HG03025 (cell line): ENCODE data around the gene ACAT1.
"Not testable (repeated sequence)": the region's sequence is repeated elsewhere in the genome, so short reads cannot be mapped to it uniquely, and the experiment has no call there.

Experiments used
- ATAC-seq: cut with Tn5 transposase; IDR thresholded peaks from one replicate; pipeline ENCODE4 v1.9.1; 2021; ENCODE audit warnings: mild to moderate bottlenecking, moderate library complexity; ENCODE audit not compliant: unreplicated experiment, low FRiP score

ACAT1 gene

GRCh38 chr11:108142304-108142703 lies 20.9 kb downstream of the ACAT1 start:
- ATAC-seq = no peak

- no peak for ATAC-seq
These were observed 23.2 kb downstream of the ACAT1 start for GRCh38 chr11:108144615-108145014.

DNA sequence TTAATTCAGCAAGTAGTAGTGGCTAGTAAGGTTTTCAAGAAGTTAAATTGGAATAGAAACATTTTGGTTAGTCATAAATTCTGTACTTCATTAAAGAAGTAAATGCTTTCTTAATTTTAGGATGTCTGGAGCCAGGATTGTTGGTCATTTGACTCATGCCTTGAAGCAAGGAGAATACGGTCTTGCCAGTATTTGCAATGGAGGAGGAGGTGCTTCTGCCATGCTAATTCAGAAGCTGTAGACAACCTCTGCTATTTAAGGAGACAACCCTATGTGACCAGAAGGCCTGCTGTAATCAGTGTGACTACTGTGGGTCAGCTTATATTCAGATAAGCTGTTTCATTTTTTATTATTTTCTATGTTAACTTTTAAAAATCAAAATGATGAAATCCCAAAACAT lies 25.8 kb downstream of the ACAT1 start:
- ATAC-seq = no peak

DNA sequence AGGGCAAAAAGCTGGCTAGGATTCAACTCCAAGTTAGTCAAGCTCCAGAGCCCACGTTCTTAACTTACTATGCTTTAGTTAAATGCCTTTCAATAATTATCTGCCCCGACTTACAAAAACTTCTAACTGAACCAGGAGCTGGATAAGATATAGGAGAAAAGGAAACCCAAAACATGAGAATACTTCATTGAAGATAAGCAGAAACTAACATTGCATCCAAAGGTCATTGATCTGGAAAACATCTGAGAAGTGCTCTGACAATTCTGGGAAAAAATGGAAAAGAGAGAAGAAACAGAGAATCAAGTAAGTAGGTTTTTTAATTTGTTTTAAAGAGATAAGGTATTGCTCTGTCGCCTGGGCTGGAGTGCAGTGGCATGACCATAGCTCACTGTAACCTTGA lies 27.2 kb downstream of the ACAT1 start:
- ATAC-seq = no peak

DNA sequence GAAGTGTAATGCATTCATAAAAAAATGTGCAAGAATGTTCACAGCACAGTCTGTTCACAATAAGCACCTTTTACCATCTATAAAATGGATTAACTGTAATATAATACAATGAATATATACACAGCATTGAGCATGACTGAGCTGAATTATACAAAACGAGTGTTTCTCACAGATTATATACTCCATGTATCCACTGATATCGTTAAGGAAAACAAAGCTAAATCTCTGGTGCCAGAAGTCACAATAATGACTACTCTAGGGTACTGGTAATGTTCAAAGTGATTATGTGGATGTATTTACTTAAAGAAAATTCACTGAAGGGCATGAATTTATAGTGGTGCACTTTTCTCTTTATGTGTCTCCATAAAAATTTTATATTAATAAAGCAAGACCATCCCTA lies 33.2 kb downstream of the ACAT1 start:
- no peak for ATAC-seq

DNA sequence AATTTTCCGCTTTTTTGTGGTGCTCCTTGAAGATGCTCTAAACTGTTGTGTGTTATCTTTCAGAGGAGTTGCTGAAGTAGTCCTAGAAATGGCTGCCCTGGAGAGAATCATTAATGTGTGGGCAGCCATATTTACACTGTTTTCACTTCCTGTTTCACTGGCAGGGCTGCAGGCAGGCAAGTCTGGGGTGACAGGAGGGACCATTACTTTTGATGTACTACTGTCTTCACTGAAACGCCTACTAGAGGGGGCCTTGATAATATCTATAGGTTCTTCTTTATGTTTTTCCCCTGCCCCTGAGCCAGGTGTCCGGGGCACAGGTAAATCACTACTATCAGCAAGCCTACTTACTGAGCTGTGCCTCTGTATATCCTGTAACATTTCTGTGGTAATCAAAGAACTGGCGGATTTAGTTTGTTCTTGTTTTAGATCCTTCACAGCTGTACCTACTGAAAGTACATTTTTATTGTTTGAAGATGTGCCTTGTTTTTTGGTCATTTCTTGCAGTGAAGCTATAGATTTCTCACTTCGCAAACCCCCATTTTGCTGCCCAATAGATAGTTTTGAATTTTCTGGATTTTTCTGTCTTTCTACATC lies 39.7 kb downstream of the ACAT1 start:
- peak; percentile 96 for ATAC-seq

GRCh38 chr11:108162878-108163277 lies 41.5 kb downstream of the ACAT1 start:
- not testable (repeated sequence) for ATAC-seq

DNA sequence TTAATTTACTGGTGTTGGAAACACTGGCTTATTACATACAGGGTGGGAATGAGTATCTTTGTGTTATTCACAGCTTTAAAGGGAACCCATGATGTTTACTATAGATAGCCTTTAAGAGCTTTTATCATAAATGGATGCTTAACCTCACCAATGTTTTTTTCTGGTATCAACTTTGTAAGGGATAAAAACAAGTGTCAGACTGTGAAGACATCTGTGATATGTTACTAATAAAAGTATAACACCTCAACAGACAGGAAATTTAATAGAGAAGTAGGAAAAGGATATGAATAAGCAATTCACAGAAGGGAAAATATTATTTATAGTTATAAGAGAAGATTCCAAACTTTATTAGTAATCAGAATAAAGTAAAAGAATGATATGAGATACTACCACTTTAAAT lies 46.3 kb downstream of the ACAT1 start:
- ATAC-seq = no peak

DNA sequence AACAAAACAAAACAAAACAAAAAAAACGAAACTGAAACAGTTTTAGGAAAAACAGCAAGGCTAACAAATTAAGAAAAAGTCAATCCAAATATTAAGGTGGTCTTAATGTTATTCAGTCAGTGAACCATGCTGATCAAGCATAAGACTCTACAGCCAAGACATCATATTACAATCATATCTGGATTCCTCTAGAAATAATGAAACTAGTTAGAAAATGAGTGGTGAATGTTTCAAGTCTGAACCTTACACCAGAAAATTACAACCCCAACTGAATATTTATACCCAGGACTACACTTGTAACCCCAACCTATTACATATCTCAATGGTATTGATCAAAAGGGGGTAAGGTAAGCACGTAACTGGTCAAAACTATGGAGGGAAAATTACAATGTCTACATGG lies 48.8 kb downstream of the ACAT1 start:
- ATAC-seq = no peak

- ATAC-seq = no peak
These were observed 56.2 kb downstream of the ACAT1 start for GRCh38 chr11:108177570-108177969.

DNA sequence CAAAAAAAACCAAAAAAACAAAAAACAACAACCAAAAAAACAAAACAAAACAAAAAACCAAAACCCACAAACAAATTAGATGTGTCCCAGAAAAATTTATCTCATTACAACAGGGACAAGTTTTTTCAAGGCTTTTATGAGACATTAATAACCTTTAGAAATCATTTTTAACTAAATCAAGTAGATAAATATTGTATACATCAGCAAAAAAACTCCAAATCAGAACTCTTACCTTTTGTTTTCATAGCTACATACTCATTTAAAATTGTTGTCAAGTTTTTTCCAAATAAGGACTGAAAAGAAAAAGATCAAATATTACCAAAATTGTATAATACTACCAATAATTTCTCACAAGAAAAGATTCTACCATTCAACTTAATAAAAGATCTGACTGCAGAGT lies 72.4 kb downstream of the ACAT1 start:
- ATAC-seq = no peak

DNA sequence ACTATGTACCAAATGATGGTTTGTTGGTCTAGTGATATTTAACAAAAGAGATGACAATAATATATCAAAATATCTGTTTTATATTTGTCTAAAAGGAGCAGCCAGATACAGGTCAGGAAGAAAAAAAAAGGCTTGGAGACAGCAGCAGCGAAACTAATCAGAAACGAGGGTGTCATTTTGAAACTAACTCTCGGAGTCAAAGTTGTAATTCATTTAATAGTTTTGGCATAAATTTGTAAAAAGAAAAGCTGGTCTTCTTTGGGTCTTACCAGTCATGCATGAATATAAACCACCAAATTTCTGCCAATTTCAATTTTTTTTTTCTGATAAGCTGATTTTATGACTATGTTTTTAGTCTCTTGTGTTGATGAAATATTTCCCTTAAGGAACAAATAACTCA lies 75.5 kb downstream of the ACAT1 start:
- ATAC-seq = no peak
